SK-N-SH (cell line): ENCODE measurements around the gene SMC2. TPM values are rescaled to one million over a fixed set of nuclear protein-coding genes. Genes with fewer than 3 reads are reported as not detected.

Source experiments
- CTCF ChIA-PET: fragments of 300-600, 350-600 bp; formaldehyde crosslinking; extraction: SDS; loops from one replicate; lab custom pipeline; 2021; lab: Yijun Ruan, JAX
- POLR2A ChIA-PET: fragments of 350-600 bp; sonication (Branson Sonifier 250); formaldehyde crosslinking; extraction: SDS; loops from one replicate; lab custom pipeline; 2020; ENCODE audit warnings: antibody characterized with exemption, inconsistent platforms; lab: Yijun Ruan, JAX
- DNase-seq: peaks from one replicate; pipeline ENCODE4 v3.0.0; 2012
- H2AFZ ChIP-seq: fragments of 200-600 bp; sonication (generic); 2 replicates; pipeline ENCODE4 v1.8.1; 2016; ENCODE audit warnings: antibody characterized with exemption, mild to moderate bottlenecking, low read depth
- H3F3A ChIP-seq: fragments of 200-600 bp; sonication (generic); replicated peaks from 2 replicates; pipeline ENCODE3; 2016; ENCODE audit warnings: antibody characterized with exemption, mild to moderate bottlenecking; ENCODE audit not compliant: insufficient read depth
- H3K27ac ChIP-seq, 2 experiments: fragments of 200-500 bp in 1 of 2; fragments of 200-600 bp in 1 of 2; sonication (Bioruptor generic) in 1 of 2; sonication (generic), shearing (Covaris generic) in 1 of 2; 2 replicates each; pipeline versions ENCODE4 v1.5.1 to v1.6.1; 2014 to 2016; ENCODE audit warnings: low read depth in 2 of 2, inconsistent platforms in 1 of 2, low read length in 1 of 2, mild to moderate bottlenecking in 1 of 2, mixed read lengths in 1 of 2
- H3K27me3 ChIP-seq: fragments of 200-600 bp; sonication (generic), shearing (Covaris generic); 2 replicates; pipeline ENCODE4 v1.6.1; 2016; ENCODE audit warnings: mixed run types; ENCODE audit not compliant: insufficient read depth
- H3K36me3 ChIP-seq, 2 experiments: fragments of 200-500 bp in 1 of 2; fragments of 200-600 bp in 1 of 2; sonication (Bioruptor generic) in 1 of 2; sonication (generic) in 1 of 2; replicated peaks in 1 of 2; 2 replicates each; pipeline versions ENCODE3 to v1.5.1; 2014 to 2016; ENCODE audit warnings: low read length in 1 of 2, mild to moderate bottlenecking in 1 of 2; ENCODE audit not compliant: insufficient read depth in 2 of 2, control insufficient read depth in 1 of 2
- H3K4me1 ChIP-seq, 2 experiments: fragments of 200-500 bp in 1 of 2; fragments of 200-600 bp in 1 of 2; sonication (Bioruptor generic) in 1 of 2; sonication (generic), shearing (Covaris generic) in 1 of 2; 2 replicates each; pipeline versions ENCODE4 v1.5.1 to v1.6.1; 2014 to 2016; ENCODE audit warnings: low read depth in 1 of 2, low read length in 1 of 2, mixed run types in 1 of 2; ENCODE audit not compliant: insufficient read depth in 2 of 2, control insufficient read depth in 1 of 2
- H3K4me2 ChIP-seq: fragments of 200-600 bp; sonication (generic), shearing (Covaris generic); 2 replicates; pipeline ENCODE4 v1.6.1; 2017; ENCODE audit warnings: mixed run types
- H3K4me3 ChIP-seq, 2 experiments: fragments of 200-500 bp in 1 of 2; fragments of 200-600 bp in 1 of 2; sonication (Bioruptor generic) in 1 of 2; sonication (generic), shearing (Covaris generic) in 1 of 2; 2 replicates each; pipeline versions ENCODE4 v1.5.1 to v1.8.1; 2014 to 2016; ENCODE audit warnings: low read depth in 2 of 2, inconsistent platforms in 1 of 2, low read length in 1 of 2, mild to moderate bottlenecking in 1 of 2, mixed read lengths in 1 of 2, moderate library complexity in 1 of 2
- H3K79me2 ChIP-seq: fragments of 200-600 bp; sonication (generic); 2 replicates; pipeline ENCODE4 v1.8.1; 2017; ENCODE audit warnings: mild to moderate bottlenecking; ENCODE audit not compliant: insufficient read depth
- H3K9ac ChIP-seq: fragments of 200-600 bp; sonication (generic); 2 replicates; pipeline ENCODE4 v1.6.1; 2017; ENCODE audit warnings: mixed run types
- H3K9me2 ChIP-seq: fragments of 200-600 bp; sonication (generic); 2 replicates; pipeline ENCODE4 v1.6.1; 2017; ENCODE audit warnings: mixed run types
- H3K9me3 ChIP-seq: fragments of 200-600 bp; sonication (generic); 2 replicates; pipeline ENCODE4 v1.6.1; 2017; ENCODE audit warnings: mixed run types, mild to moderate bottlenecking, moderate library complexity
- H4K20me1 ChIP-seq: fragments of 200-600 bp; sonication (generic); 2 replicates; pipeline ENCODE4 v1.6.1; 2017; ENCODE audit warnings: mild to moderate bottlenecking, mixed run types; ENCODE audit not compliant: insufficient read depth
- CHD2 ChIP-seq: fragments of 150-350 bp; IDR thresholded peaks from 2 replicates; pipeline ENCODE4 v1.6.1; 2018; ENCODE audit warnings: low read length; ENCODE audit not compliant: partially characterized antibody
- ELF1 ChIP-seq: IDR thresholded peaks from 2 replicates; pipeline ENCODE4 v1.4.0; 2012
- EZH2phosphoT487 ChIP-seq: fragments of 200-600 bp; sonication (generic); IDR thresholded peaks from 2 replicates; pipeline ENCODE4 v1.6.1; 2017; ENCODE audit warnings: low read depth, mixed run types, mild to moderate bottlenecking, antibody characterized with exemption, moderate library complexity, borderline replicate concordance
- FOSL2 ChIP-seq: IDR thresholded peaks from 2 replicates; pipeline ENCODE4 v1.4.0; 2012; ENCODE audit warnings: low read depth, mild to moderate bottlenecking, moderate library complexity, borderline replicate concordance
- FOXM1 ChIP-seq: IDR thresholded peaks from 2 replicates; pipeline ENCODE4 v1.4.0; 2012; ENCODE audit warnings: low read depth, mild to moderate bottlenecking
- GABPA ChIP-seq: IDR thresholded peaks from 2 replicates; pipeline ENCODE4 v1.4.0; 2012; ENCODE audit warnings: low read depth, mild to moderate bottlenecking
- GATA2 ChIP-seq: sonication (generic); formaldehyde crosslinking; IDR thresholded peaks from 2 replicates; pipeline ENCODE4 v1.5.0; 2020; ENCODE audit warnings: mild to moderate bottlenecking, missing genetic modification reagents
- JUND ChIP-seq: IDR thresholded peaks from 2 replicates; pipeline ENCODE4 v1.4.0; 2012
- MEF2A ChIP-seq: IDR thresholded peaks from 2 replicates; pipeline ENCODE4 v1.4.0; 2012; ENCODE audit warnings: low read depth, borderline replicate concordance
- POLR2AphosphoS5 ChIP-seq: IDR thresholded peaks from 2 replicates; pipeline ENCODE4 v1.6.1; 2012; ENCODE audit warnings: low read depth, low read length
- RAD21 ChIP-seq: IDR thresholded peaks from 2 replicates; pipeline ENCODE4 v1.6.1; 2012; ENCODE audit warnings: mild to moderate bottlenecking, low read length
- RCOR1 ChIP-seq: fragments of 150-350 bp; IDR thresholded peaks from 2 replicates; pipeline ENCODE4 v1.6.1; 2017; ENCODE audit warnings: antibody characterized with exemption, low read length
- RFX5 ChIP-seq: IDR thresholded peaks from 2 replicates; pipeline ENCODE4 v1.6.1; 2012; ENCODE audit warnings: mild to moderate bottlenecking, improper control_type of control experiment, low read length
- SMC3 ChIP-seq: IDR thresholded peaks from 2 replicates; pipeline ENCODE4 v1.6.1; 2012; ENCODE audit warnings: low read depth, low read length, improper control_type of control experiment
- WGBS: methylation state at CpG from one replicate; pipeline ENCODE4 v1.1.6; 2017; ENCODE audit warnings: low lambda C conversion rate; 5-methylcytosine and 5-hydroxymethylcytosine counted together
- polyA plus RNA-seq, 3 experiments: library from polyadenylated mRNA; depleted of rRNA; stranded (reverse); fragments of >200 nt; gene quantifications; 2 replicates each; pipeline ENCODE4 v1.2.3, GENCODE V29; 2012
- TF ChIP-seq, protein P1 (sequence below): IDR thresholded peaks from 2 replicates; pipeline ENCODE4 v1.4.0; 2012; ENCODE audit warnings: low read depth, borderline replicate concordance
- TF ChIP-seq, protein P2 (sequence below): fragments of 150-350 bp; IDR thresholded peaks from 2 replicates; pipeline ENCODE4 v1.6.1; 2017; ENCODE audit warnings: antibody characterized with exemption, low read length, low read depth, borderline replicate concordance
- TF ChIP-seq, protein P3 (sequence below): fragments of 200-600 bp; sonication (generic); IDR thresholded peaks from 2 replicates; pipeline ENCODE4 v1.6.1; 2017; ENCODE audit warnings: antibody characterized with exemption, mild to moderate bottlenecking, moderate library complexity
- TF ChIP-seq, protein P4 (sequence below): fragments of 150-350 bp; IDR thresholded peaks from 2 replicates; pipeline ENCODE4 v1.6.1; 2016; ENCODE audit warnings: mild to moderate bottlenecking, low read depth, low read length
- TF ChIP-seq, protein P5 (sequence below): IDR thresholded peaks from 2 replicates; pipeline ENCODE4 v1.4.0; 2012; ENCODE audit warnings: low read depth, borderline replicate concordance
- TF ChIP-seq, protein P6 (sequence below): IDR thresholded peaks from 2 replicates; pipeline ENCODE4; 2012
- TF ChIP-seq, protein P7 (sequence below): IDR thresholded peaks from 2 replicates; pipeline ENCODE4 v1.4.0; 2012; ENCODE audit warnings: low read depth

Gene SMC2
- polyA plus RNA-seq, 1 of the 3 experiments (the other 2 are of a cell fraction): 3.7 TPM

DNA sequence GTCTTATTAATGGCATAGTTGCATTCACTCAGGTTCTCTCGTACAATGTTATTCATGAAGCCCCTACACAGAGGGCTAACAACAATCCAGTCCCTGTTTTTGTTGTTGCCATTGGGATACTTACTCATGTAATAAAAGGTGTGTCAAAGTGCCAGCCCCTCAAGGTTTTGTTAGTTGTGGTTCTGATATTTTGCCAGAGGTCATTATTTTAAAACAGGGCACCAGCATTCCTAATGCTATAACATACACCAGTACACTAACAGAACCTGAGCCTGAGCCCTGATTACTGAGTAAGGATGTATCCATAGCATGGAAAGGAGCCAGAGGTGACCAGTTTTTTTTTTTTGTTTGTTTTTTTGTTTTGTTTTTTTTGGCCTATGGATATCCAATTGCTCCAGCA, 50.2 kb downstream of the SMC2 start:
- no peak overlapping the region for H3K9ac ChIP-seq
- no peak overlapping the region for H3K4me2 ChIP-seq
- no peaks in the 10 kb centered on the region for H3K4me1 ChIP-seq
- no peaks in the 10 kb centered on the region for H4K20me1 ChIP-seq
- H3K36me3 ChIP-seq: peaks cover 16% of the 10 kb centered on the region in 2 experiments
- no peaks in the 10 kb centered on the region for H3K9me3 ChIP-seq
- H3K27ac ChIP-seq: no peak overlapping the region
- H3K9me2 ChIP-seq: no peaks in the 10 kb centered on the region
- CTCF ChIA-PET: no interaction called here
- H3F3A ChIP-seq: no peaks in the 10 kb centered on the region
- no peak overlapping the region for H3K4me3 ChIP-seq
- no peak for DNase-seq
- TF ChIP-seq MEF2A (no peak), RCOR1 (no peak), EZH2phosphoT487 (no peak), FOSL2 (no peak), POLR2AphosphoS5 (no peak), FOXM1 (no peak)
- TF ChIP-seq, protein P1, sequence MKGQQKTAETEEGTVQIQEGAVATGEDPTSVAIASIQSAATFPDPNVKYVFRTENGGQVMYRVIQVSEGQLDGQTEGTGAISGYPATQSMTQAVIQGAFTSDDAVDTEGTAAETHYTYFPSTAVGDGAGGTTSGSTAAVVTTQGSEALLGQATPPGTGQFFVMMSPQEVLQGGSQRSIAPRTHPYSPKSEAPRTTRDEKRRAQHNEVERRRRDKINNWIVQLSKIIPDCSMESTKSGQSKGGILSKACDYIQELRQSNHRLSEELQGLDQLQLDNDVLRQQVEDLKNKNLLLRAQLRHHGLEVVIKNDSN: no peak
- TF ChIP-seq, all 33 proteins: peak for 0
- 93% methylated on average over 1 of the region's 1 CpG for WGBS
- Histone ChIP-seq H3K79me2 (no peaks in the 10 kb centered on the region), H2AFZ (no peak overlapping the region), H3K27me3 (no peaks in the 10 kb centered on the region)
- POLR2A ChIA-PET: no interaction called here

DNA sequence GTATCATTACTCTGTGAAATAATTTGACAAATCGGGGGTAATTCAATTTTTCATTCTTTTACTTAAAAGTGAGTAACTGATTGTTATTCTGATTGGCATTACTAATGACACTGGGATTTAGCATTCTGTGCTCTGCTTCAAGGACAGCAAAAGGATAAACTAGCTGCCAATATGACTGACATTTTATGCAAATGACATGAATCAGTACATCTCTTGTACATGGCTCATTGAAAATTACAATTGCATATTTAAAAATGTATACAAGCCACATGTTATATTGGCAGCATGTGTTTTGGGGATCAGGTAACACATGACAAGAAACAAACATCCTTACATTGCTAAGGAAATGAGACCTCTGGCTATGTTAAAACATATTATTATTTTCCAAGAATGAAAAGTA, 79.0 kb downstream of the SMC2 start:
- no peak for DNase-seq
- Histone ChIP-seq H3K27ac (no peak overlapping the region), H3K4me1 (no peaks in the 10 kb centered on the region), H2AFZ (no peak overlapping the region), H3K4me3 (no peak overlapping the region), H3K79me2 (no peaks in the 10 kb centered on the region), H3F3A (no peaks in the 10 kb centered on the region), H3K36me3 (no peaks in the 10 kb centered on the region), H3K9me3 (no peaks in the 10 kb centered on the region; the same call in 1 of the 2 replicates), H4K20me1 (no peaks in the 10 kb centered on the region), H3K4me2 (no peak overlapping the region), H3K9me2 (no peaks in the 10 kb centered on the region), H3K27me3 (no peaks in the 10 kb centered on the region), H3K9ac (no peak overlapping the region)
- 4% methylated on average over 1 of the region's 1 CpG for WGBS
- TF ChIP-seq, protein P2, sequence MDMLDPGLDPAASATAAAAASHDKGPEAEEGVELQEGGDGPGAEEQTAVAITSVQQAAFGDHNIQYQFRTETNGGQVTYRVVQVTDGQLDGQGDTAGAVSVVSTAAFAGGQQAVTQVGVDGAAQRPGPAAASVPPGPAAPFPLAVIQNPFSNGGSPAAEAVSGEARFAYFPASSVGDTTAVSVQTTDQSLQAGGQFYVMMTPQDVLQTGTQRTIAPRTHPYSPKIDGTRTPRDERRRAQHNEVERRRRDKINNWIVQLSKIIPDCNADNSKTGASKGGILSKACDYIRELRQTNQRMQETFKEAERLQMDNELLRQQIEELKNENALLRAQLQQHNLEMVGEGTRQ: no peak
- no peak for TF ChIP-seq FOSL2
- TF ChIP-seq, protein P3, sequence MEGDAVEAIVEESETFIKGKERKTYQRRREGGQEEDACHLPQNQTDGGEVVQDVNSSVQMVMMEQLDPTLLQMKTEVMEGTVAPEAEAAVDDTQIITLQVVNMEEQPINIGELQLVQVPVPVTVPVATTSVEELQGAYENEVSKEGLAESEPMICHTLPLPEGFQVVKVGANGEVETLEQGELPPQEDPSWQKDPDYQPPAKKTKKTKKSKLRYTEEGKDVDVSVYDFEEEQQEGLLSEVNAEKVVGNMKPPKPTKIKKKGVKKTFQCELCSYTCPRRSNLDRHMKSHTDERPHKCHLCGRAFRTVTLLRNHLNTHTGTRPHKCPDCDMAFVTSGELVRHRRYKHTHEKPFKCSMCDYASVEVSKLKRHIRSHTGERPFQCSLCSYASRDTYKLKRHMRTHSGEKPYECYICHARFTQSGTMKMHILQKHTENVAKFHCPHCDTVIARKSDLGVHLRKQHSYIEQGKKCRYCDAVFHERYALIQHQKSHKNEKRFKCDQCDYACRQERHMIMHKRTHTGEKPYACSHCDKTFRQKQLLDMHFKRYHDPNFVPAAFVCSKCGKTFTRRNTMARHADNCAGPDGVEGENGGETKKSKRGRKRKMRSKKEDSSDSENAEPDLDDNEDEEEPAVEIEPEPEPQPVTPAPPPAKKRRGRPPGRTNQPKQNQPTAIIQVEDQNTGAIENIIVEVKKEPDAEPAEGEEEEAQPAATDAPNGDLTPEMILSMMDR: no peak
- no peak for TF ChIP-seq GATA2 (CRISPR knock-in tag)
- TF ChIP-seq JUND: no peak
- TF ChIP-seq RAD21: no peak
- no peak for TF ChIP-seq CHD2
- TF ChIP-seq, protein P4, sequence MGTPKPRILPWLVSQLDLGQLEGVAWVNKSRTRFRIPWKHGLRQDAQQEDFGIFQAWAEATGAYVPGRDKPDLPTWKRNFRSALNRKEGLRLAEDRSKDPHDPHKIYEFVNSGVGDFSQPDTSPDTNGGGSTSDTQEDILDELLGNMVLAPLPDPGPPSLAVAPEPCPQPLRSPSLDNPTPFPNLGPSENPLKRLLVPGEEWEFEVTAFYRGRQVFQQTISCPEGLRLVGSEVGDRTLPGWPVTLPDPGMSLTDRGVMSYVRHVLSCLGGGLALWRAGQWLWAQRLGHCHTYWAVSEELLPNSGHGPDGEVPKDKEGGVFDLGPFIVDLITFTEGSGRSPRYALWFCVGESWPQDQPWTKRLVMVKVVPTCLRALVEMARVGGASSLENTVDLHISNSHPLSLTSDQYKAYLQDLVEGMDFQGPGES: no peak
- no peak for TF ChIP-seq FOXM1
- no peak for TF ChIP-seq RFX5
- no peak for TF ChIP-seq SMC3
- TF ChIP-seq, protein P5, sequence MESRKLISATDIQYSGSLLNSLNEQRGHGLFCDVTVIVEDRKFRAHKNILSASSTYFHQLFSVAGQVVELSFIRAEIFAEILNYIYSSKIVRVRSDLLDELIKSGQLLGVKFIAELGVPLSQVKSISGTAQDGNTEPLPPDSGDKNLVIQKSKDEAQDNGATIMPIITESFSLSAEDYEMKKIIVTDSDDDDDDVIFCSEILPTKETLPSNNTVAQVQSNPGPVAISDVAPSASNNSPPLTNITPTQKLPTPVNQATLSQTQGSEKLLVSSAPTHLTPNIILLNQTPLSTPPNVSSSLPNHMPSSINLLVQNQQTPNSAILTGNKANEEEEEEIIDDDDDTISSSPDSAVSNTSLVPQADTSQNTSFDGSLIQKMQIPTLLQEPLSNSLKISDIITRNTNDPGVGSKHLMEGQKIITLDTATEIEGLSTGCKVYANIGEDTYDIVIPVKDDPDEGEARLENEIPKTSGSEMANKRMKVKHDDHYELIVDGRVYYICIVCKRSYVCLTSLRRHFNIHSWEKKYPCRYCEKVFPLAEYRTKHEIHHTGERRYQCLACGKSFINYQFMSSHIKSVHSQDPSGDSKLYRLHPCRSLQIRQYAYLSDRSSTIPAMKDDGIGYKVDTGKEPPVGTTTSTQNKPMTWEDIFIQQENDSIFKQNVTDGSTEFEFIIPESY: no peak
- no peak for TF ChIP-seq ELF1
- TF ChIP-seq GABPA: no peak
- no peak for TF ChIP-seq EZH2phosphoT487
- TF ChIP-seq, protein P6, sequence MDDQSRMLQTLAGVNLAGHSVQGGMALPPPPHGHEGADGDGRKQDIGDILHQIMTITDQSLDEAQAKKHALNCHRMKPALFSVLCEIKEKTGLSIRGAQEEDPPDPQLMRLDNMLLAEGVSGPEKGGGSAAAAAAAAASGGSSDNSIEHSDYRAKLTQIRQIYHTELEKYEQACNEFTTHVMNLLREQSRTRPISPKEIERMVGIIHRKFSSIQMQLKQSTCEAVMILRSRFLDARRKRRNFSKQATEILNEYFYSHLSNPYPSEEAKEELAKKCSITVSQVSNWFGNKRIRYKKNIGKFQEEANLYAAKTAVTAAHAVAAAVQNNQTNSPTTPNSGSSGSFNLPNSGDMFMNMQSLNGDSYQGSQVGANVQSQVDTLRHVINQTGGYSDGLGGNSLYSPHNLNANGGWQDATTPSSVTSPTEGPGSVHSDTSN: no peak
- TF ChIP-seq, protein P7, sequence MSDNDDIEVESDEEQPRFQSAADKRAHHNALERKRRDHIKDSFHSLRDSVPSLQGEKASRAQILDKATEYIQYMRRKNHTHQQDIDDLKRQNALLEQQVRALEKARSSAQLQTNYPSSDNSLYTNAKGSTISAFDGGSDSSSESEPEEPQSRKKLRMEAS: no peak
- CTCF ChIA-PET: no interaction called here
- POLR2A ChIA-PET: no interaction called here
